Activated T-cell treated with anti-CD3 and anti-CD28 coated beads, Interleukin-2, amount 50 U/mL, for 48 hours (primary cell): ENCODE measurements around the gene FGFR1OP2.
A peak's percentile ranks its signal among the peaks of the same experiment; 100 is the strongest.

Source experiments
- DNase-seq, 2 experiments: peaks; one replicate each; pipeline ENCODE4 v3.0.0-alpha.2; 2020

The FGFR1OP2 gene

DNA sequence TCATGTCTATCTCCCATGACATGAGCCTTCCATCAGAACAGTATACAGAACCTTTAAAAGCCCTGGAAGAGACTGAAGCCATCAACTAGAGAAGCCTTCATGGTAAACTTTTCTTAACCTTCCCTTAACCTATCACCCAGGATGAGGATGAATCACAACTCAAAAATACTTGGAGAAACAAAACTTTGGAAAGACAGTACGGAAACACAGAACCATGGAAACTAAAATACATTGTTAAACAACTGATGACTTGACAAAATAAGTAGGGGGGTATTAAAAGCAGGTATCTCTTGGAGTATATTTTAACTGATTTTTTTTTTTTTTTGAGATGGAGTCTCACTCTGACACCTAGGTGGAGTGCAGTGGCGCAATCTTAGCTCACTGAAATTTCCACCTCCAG, 67.2 kb downstream of the FGFR1OP2 start:
- DNase-seq: no peak

DNA sequence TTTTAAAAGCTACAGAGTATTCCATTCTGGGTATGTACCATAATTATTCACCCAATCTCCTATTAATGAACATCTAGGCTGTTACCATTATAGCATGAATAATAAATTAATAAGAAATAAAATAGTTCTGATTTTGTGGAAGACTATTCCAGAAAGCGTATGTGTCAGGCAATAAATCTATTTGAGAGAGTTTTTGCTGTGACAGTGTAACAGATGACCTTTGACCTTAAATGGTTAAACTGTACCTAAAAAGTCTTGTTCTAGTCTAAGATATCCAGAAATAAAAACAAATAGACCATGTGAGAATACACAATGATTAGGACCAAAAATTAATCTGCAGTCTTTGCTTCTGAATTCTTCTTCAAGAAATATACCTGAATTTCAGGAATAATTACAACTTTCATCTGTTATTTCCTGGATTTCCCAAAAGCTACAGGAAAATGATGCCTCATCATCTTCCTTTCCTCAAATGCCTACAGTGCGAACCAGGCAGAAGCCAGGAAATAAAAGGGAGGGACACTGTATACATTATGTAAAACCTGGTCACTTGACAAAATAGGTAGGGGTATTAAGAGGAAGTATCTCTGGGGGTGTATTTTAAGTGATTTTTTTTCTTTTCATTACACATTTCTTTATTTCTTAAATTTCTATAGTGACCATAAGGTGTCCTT, 68.7 kb downstream of the FGFR1OP2 start:
- no peak for DNase-seq

DNA sequence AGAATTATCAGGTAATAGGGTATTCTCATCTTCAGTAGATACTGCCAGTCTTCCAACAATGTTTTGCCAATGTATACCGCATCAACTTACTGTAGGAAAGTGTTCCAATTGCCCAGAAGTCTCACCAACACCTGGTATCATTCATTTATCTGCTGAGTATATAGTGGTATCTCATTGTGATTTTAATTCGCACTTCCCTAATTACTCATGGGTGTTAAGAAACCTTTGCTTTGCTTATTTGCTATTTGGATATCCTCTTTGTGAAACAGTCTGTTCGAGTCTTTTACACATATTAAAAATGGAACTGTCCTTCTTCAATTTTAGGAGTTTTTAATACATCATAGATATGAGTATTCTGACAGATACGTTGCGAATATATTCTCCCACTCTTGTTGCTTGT, 69.8 kb downstream of the FGFR1OP2 start:
- DNase-seq: no peak

DNA sequence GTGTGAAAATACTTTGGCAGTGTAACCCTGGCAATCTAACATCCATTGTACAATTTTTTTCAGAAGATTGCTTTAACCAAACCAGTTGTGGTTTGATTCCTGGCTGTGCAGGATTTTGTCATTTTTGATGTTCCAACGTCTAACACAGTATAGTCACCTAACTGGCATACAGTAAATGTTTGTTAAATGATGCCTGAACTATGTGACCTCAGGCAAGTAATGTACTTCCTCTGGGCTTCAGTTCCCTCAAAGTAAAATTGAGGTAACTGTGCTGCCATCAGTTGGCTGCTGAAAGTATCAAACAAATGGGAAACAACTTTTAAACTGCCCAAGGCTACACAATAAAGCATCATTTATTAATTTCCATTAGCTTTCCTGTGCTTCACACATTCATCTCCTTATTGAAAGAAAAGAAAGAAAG, 71.6 kb downstream of the FGFR1OP2 start:
- DNase-seq: no peak

DNA sequence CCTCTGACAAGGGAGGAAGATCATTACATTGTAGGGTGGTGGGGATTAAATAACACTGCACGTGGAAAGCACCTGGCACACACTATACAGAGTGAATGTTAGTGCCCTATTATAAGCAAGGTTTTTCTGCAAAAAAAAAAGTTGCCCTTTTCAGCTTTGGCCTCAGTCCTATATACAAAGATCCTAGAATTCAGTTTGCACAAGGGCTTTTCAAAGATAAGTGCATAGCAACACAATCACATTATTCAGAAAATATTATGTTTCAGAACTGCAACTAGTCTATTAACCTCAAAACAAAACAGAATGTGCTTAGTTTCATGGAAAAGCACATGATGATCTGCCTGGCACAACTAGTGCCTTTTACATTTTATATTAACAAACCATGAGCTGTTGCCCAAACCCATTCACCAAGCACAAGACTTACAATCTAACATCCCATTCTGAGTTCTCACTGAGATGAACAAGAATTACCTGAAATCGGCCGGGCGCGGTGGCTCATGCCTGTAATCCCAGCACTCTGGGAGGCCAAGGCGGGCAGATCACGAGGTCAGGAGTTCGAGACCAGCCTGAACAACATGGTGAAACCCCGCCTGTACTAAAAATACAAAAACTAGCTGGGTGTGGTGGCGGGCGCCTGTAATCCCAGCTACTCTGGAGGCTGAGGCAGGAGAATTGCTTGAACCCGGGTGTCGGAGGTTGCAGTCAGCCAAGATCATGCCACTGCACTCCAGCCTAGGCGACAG, 74.1 kb downstream of the FGFR1OP2 start:
- no peak for DNase-seq

DNA sequence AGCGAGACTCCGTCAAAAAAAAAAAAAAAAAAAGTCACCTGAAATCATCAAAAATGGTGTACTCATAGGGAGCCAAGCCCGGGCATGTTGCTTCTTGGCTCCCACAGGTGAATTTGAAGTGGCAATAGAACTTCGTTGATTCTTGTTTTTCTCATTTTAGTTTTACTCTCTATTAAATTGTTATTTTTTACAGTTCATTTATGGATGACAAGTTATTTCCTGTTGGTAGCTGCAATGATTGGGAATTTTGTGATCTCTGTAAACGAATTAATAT, 74.6 kb downstream of the FGFR1OP2 start:
- no peak for DNase-seq

DNA sequence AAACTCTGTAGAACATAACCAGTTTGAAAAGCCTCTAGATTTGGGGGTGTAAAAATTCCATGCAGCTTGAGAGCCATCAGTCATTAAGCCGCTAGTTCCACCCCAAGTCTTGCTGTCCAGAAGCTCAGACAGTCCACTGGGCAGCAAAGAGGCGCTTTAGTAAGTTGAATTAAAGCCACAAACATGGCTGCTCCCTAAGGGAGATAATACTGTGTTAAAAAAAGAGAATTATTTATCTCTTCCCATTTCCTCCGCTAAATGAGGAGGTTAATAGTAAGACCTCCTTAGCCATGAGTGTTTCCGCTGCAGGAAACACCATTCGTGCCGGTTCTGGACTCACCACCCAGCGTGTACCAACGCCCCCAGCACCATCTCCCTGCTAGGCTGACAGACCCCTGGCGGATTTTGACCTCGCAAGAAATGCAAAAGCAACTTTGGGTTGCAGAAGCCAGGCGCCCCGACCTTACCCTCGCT, 75.4 kb downstream of the FGFR1OP2 start:
- DNase-seq: no peak

DNA sequence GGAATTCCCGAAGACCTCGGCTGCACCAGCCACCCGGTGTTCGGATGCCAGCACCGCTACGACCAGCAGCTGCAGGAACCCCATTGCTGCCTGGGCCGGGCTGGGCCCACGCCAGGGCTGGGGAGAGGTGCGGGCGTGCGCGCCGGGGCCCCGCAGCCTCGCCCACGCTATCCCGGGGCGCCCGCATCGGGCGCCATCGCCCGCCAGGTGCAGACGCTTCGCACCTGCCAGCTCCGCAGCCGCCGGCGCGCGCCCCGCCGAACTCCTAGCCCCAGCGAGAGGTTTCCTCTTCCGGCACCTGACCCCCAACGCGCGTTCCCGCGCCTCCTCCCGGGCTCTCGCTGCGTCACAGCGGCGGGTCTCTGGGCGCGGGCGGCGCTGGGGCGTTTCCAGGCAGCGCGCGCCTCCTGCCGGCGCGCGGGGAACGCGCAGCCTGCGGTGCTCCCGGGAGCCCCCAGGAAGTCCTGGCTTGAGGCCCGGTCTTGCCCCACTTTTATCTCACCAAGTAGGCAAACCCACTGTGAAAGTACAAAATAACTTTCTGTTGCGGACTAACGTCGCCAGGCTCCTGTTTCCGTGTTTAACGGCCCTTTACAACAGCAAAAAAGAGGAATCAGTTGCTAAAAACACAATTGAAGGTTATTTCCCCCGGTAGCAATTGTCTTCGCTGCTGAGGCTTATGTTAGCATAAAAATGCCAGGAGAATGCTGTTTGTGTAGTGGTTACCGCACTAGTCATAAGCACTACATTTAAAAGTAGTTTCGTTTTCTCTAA, 76.0 kb downstream of the FGFR1OP2 start, which contains the start of gene TM7SF3:
TM7SF3 (minus strand) TSS at position 300 of the 774 bp plus-strand sequence; CDS start at position 84, 216 bp downstream.
- peak; percentile 93 to 96 for DNase-seq

DNA sequence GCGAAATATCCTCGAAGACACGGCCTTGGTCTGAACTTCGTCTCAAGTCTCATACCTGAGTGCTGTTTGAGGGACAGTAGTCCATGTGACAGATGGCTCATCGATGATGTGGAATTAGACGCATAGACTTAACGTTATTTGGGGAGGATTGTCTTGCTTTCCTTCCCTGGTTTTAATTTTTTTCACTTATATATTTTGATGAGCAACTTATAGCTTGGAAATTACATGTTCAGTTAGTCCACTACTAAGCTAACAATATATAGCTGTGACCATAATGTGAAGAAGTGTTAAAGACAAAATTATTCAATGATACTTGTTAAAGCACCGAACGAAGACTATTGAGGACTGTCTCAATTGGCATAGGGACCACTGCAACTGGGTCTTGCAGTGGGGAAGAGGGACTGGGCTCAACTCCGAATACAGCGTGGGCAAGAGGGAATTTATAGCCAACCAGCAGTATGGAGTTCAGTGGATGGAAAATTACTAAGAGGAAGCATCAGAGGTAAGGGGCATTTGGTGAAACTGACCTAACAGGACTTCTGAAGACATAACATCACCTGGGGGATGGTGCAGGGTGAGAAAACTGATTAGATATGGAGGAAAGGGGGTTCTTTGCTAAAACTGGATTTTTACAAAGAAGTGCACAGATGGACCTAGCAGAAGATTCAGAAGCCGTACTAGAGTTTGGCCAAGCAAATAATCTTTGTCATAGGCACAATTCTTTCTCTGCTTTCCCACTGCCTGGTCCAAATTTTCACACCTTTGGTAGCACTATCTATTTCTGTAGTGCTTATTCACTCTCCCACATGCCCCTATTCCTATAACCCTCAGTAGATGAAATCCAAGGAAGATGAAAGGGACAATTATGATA, 76.8 kb downstream of the FGFR1OP2 start:
- DNase-seq: no peak

DNA sequence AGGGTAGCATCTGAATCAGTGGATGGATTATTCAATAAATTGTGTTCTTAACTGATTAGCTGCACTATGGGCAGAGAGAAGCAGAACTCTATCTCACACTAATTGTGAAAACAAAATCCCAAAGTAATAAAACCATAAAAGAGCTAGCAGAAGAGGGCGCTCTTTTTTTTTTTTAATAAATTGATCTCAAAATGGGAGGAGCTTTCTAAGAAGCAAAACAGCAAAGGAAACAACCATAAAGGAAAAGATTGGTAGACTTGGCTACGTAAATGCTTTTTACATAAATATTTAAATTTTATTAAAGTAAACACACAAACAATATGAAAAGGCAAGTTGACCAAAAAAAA, 77.4 kb downstream of the FGFR1OP2 start:
- no peak for DNase-seq
